GM21576 (cell line): ENCODE data around the gene COPS7A.
"Not testable (repeated sequence)": the region's sequence is repeated elsewhere in the genome, so short reads cannot be mapped to it uniquely, and the experiment has no call there.

Experiments
- ATAC-seq: cut with Tn5 transposase; IDR thresholded peaks from one replicate; pipeline ENCODE4 v1.9.1; 2021; ENCODE audit warnings: mild to moderate bottlenecking, moderate library complexity; ENCODE audit not compliant: unreplicated experiment

Gene COPS7A

DNA sequence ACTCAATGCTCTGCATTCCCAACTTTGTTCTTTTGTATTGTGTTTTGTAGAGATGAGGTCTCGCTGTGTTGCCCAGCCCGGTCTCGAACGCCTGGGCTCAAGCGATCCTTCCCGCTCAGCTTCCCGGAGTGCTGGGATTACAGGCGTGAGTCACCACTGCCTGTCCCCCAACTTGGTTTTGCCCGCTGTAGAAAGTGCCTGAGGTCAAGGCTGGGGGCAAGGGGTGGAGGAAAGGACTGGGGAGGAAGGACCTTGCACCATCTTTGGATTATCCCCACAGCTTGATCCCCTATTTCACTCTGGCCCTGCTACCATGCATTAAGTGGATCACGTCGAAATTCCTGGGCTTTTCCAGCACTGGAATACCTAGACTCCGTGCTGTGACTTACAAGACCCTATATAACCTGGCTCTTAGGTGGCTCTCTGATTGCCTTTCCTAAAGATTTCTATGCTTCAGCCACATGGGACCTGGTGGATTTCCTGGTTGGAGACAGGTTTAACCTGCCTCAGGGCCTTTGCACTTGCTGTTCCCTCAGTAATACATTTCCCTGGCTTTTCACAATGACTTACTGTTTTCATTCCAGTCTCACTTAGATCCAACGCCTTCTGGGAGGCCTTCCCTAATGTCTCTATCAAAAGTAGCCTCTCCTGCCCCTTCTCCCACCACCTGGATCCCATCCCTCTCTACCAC lies 22.6 kb upstream of the COPS7A start:
- ATAC-seq, result no peak

- ATAC-seq, result no peak
These were observed 20.2 kb upstream of the COPS7A start for GRCh38 chr12:6703631-6704030.

GRCh38 chr12:6708351-6708750 lies 15.5 kb upstream of the COPS7A start:
- not testable (repeated sequence) for ATAC-seq

GRCh38 chr12:6708960-6709394 lies 14.9 kb upstream of the COPS7A start:
- ATAC-seq, result no peak

DNA sequence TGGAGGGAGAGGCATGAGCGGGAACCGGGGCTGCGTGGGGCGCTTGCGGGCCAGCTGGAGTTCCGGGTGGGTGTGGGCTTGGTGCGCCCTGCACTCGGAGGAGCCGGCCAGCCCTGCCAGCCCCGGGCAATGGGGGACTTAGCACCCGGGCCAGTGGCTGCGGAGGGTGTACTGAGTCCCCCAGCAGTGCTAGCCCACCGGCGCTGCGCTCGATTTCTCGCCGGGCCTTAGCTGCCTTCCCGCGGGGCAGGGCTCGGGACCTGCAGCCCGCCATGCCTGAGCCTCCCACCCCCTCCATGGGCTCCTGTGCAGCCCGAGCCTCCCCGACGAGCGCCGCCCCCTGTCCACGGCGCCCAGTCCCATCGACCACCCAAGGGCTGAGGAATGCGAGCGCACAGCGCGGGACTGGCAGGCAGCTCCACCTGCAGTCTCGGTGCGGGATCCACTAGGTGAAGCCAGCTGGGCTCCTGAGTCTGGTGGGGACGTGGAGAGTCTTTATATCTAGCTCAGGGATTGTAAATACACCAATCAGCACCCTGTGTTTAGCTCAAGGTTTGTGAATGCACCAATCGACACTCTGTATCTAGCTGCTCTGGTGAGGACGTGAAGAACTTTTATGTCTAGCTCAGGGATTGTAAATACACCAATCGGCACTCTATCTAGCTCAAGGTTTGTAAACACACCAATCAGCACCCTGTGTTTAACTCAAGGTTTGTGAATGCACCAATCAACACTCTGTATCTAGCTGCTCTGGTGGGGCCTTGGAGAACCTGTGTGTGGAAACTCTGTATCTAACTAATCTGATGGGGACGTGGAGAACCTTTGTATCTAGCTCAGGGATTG lies 7.6 kb upstream of the COPS7A start:
- not testable (repeated sequence) for ATAC-seq

- no peak for ATAC-seq
These were observed 6.9 kb upstream of the COPS7A start for GRCh38 chr12:6716874-6717437.

- ATAC-seq, result no peak
These were observed 983 bp upstream of the COPS7A start for GRCh38 chr12:6722863-6723262.

DNA sequence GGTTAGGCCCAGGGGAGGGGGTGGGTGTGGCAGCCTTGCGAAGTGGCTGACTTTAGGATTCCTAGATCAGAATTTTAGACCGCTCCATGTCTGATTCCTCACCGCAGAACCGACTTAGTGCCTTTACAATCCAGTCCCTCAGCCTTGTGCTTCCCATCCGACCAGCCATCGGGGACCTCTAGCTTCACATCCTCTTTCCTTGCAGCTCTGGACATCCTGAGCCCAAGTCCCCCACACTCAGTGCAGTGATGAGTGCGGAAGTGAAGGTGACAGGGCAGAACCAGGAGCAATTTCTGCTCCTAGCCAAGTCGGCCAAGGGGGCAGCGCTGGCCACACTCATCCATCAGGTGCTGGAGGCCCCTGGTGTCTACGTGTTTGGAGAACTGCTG lies 557 bp downstream of the COPS7A start:
- peak; percentile 28 for ATAC-seq

DNA sequence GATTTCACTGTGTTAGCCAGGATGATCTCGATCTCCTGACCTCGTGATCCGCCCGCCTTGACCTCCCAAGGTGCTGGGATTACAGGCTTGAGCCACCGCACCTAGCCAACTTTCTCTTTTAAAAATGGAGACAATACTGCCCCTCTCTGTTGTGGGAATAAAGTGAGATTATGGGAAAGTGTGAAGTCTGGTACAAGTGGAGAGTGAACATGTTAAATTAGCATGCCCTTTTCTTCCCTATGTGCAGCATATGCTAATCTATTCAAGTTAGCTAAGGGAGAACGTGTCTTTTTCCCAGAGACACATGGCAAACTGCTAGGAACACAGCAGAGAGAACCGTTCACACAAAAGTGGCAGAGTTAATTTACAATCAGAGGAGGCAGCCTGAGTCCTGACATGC lies 1.5 kb downstream of the COPS7A start:
- ATAC-seq, result no peak

DNA sequence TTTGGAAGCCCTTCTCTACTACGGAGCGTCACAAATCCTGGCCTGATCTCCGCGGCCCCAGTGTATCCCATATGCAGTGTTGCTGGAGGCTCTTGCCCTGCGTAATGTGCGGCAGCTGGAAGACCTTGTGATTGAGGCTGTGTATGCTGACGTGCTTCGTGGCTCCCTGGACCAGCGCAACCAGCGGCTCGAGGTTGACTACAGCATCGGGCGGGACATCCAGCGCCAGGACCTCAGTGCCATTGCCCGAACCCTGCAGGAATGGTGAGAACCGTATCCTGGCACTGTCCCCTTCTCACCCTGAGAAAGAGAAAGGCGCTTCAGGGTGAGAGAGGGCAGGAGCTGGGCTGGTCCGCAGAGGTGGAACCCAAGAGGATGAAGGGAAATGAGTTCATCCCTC lies 5.3 kb downstream of the COPS7A start:
- ATAC-seq, result no peak

DNA sequence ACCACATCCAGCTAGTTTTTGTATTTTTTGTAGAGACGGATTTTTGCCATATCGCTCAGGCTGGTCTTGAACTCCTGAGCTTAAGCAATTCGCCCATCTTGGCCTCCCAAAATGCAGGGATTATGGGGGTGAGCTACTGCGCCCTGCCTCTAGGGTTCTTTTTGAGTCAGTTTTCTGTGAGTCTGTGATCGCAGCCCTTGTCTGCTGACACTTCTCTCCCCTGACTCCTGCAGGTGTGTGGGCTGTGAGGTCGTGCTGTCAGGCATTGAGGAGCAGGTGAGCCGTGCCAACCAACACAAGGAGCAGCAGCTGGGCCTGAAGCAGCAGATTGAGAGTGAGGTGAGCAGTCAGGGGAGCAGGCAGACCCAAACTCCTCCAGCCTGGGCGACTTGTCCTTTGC lies 6.3 kb downstream of the COPS7A start:
- no peak for ATAC-seq

GRCh38 chr12:6734506-6735387 lies 10.9 kb downstream of the COPS7A start:
- ATAC-seq, result no peak

GRCh38 chr12:6735448-6736191 lies 11.8 kb downstream of the COPS7A start:
- no peak for ATAC-seq

- ATAC-seq, result no peak
These were observed 12.9 kb downstream of the COPS7A start for GRCh38 chr12:6736754-6737153.

- ATAC-seq, result not testable (repeated sequence)
These were observed 18.2 kb downstream of the COPS7A start for GRCh38 chr12:6742080-6742479.

GRCh38 chr12:6742834-6743233 lies 19.0 kb downstream of the COPS7A start:
- ATAC-seq, result no peak

GRCh38 chr12:6743300-6743699 lies 19.5 kb downstream of the COPS7A start:
- not testable (repeated sequence) for ATAC-seq

DNA sequence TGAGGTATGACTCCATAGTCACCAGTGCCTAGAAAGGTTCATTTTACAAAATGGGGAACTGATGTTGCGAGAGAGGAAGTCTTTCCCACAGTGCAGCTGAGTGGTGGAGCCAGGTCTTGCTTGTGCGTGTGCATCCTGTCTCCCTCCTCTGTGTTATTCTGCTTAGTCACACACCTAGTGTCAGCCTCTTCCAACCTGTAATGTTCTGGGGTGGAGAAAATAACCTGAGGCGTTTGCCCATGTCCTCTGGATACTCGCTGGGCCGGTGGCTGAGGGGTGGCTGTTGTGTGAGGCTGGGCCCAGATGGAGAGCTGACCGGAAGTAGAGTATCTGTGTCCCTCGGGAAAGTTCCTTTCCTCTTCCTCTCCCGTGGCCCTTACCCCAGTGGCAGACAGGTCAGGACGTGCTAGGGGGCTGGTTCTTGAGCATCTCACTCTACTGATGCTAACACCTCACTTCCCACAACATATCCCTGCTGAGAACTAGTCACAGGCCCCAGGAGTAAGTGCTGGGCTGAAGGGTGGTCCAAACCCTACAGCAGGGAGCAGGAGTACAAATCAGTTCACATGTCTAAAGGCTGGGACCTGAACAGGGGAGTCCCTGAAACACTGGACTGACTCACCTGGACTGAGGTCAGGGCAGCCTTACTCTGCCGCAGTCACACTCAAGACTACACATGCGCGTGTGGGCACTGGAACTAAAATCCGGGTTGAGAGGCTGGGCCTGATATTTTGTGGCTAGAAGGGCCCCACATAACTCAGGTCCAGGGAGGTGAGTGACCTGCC lies 22.1 kb downstream of the COPS7A start:
- no peak for ATAC-seq

DNA sequence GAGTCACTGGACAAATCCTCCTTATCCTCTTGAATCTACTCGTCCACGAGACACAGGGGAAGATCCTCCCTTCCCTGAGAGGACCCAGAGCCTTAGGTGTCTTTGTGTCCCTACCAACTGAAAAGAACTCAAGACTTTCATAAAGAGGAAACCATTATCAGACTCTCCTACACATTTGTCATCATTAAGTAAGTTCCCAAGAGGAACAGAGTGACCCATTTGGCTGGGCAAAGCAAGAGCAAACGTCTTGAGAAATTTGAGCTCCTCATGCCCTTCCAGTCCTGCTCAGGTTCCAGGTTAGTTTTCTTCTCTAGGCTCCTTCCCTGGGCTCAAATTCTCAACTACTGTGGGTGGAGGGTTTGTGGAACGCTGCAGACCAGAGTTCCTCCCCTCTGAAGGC lies 23.4 kb downstream of the COPS7A start:
- no peak for ATAC-seq
